ENCODE results near the gene AJM1.

- TF ChIP-seq, protein P1, sequence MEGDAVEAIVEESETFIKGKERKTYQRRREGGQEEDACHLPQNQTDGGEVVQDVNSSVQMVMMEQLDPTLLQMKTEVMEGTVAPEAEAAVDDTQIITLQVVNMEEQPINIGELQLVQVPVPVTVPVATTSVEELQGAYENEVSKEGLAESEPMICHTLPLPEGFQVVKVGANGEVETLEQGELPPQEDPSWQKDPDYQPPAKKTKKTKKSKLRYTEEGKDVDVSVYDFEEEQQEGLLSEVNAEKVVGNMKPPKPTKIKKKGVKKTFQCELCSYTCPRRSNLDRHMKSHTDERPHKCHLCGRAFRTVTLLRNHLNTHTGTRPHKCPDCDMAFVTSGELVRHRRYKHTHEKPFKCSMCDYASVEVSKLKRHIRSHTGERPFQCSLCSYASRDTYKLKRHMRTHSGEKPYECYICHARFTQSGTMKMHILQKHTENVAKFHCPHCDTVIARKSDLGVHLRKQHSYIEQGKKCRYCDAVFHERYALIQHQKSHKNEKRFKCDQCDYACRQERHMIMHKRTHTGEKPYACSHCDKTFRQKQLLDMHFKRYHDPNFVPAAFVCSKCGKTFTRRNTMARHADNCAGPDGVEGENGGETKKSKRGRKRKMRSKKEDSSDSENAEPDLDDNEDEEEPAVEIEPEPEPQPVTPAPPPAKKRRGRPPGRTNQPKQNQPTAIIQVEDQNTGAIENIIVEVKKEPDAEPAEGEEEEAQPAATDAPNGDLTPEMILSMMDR (IDR thresholded peaks at IDR 0.05): no peak
- peak; percentile 19 to 72 for TF ChIP-seq POLR2A (IDR thresholded peaks at IDR 0.05)
Observed at GRCh38 chr9:136885950-136886578, 43.8 kb downstream of the AJM1 start, which contains the start of gene TRAF2.

Data from thyroid gland (tissue), 4 donors.